Measurements from ENCODE around the gene ZNF573. TPM values are rescaled to one million over a fixed set of nuclear protein-coding genes. Genes with fewer than 3 reads are reported as not detected.

ZNF573 gene
- total and polyA plus RNA-seq, 9 of the 15 experiments (the other 6 are each of a cell fraction or from before 2014, with no cell fraction given) = 1.5 to 7.9 (median 4.3) TPM

DNA sequence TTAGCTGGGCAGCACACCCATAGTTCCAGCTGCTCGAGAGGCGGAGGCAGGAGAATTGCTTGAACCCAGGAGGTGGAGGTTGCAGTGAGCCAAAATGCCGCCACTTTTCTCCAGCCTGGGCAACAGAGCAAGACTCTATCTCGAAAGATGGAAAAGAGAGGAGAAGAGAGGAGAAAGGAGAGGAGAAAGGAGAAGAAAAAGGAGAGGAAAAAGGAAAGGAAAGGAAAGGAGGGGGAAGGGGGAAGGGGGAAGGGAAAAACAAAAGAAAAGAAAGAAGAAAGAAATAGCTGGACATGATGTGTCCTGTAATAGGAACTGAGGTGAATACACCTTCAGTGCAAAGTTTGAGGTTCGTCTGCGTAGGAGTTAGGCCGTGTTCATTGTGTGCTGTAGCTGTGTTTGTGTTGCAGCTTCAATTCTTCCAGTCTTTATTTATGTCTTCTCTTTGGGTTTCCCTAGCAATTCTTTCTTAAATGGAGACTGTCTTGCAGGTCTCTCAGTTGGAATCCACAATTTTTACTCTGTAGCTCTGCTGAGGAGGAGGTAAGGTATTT is 73.3 kb downstream of the ZNF573 start (continued):
- TF ChIP-seq RBBP5 (IDR thresholded peaks at IDR 0.05; ENCODE audit: borderline replicate concordance, insufficient read depth, low read length, poor library complexity, severe bottlenecking) (no peak), MEF2D (tag; conservative IDR thresholded peaks at IDR 0.05; ENCODE audit: low read depth) (no peak), IFI16 (CRISPR knock-in tag; IDR thresholded peaks at IDR 0.05) (no peak)
- TF ChIP-seq, protein P1, sequence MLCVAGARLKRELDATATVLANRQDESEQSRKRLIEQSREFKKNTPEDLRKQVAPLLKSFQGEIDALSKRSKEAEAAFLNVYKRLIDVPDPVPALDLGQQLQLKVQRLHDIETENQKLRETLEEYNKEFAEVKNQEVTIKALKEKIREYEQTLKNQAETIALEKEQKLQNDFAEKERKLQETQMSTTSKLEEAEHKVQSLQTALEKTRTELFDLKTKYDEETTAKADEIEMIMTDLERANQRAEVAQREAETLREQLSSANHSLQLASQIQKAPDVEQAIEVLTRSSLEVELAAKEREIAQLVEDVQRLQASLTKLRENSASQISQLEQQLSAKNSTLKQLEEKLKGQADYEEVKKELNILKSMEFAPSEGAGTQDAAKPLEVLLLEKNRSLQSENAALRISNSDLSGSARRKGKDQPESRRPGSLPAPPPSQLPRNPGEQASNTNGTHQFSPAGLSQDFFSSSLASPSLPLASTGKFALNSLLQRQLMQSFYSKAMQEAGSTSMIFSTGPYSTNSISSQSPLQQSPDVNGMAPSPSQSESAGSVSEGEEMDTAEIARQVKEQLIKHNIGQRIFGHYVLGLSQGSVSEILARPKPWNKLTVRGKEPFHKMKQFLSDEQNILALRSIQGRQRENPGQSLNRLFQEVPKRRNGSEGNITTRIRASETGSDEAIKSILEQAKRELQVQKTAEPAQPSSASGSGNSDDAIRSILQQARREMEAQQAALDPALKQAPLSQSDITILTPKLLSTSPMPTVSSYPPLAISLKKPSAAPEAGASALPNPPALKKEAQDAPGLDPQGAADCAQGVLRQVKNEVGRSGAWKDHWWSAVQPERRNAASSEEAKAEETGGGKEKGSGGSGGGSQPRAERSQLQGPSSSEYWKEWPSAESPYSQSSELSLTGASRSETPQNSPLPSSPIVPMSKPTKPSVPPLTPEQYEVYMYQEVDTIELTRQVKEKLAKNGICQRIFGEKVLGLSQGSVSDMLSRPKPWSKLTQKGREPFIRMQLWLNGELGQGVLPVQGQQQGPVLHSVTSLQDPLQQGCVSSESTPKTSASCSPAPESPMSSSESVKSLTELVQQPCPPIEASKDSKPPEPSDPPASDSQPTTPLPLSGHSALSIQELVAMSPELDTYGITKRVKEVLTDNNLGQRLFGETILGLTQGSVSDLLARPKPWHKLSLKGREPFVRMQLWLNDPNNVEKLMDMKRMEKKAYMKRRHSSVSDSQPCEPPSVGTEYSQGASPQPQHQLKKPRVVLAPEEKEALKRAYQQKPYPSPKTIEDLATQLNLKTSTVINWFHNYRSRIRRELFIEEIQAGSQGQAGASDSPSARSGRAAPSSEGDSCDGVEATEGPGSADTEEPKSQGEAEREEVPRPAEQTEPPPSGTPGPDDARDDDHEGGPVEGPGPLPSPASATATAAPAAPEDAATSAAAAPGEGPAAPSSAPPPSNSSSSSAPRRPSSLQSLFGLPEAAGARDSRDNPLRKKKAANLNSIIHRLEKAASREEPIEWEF (CRISPR knock-in tag; IDR thresholded peaks at IDR 0.05) = no peak

DNA sequence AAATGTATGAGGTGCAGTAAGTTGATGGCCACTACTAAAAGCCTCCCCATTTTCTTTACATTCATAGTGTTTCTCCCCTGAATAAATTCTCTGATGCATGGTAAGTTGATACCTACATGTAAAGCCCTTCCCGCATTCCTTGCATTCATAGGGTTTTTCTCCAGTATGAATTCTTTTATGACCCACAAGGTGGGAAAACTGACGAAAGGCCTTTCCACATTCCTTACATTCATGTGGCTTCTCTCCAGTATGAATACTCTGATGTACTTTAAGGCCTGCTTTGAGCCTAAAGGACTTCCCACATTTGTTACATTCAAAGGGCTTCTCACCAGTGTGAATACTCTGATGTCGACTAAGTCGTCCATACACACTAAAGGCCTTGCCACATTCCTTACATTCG is 80.3 kb downstream of the ZNF573 start:
- intact Hi-C loops (cut with micrococcal nuclease) = no loop called here
- H3K4me3 ChIP-seq = no peak overlapping the region
- no peak for DNase-seq (ENCODE audit: extremely low read depth in 1 of 4, low spot score in 3 of 4)
- no peak overlapping the region for H2AFZ ChIP-seq (ENCODE audit: low read depth, low read length)
- H3K4me1 ChIP-seq (replicated peaks in 1 of 2; ENCODE audit: control insufficient read depth in 2 of 2, insufficient read depth in 2 of 2, low read length in 2 of 2) = no peaks in the 10 kb centered on the region
- ChIA-PET CTCF (ENCODE audit: low intra/inter-chr PET ratio) (no interaction called here), POLR2A (no interaction called here)
- peaks cover 4% of the 10 kb centered on the region; the same call in 2 of the 3 replicates for H3K36me3 ChIP-seq (ENCODE audit: control insufficient read depth, insufficient read depth, low read length)
- no peak overlapping the region for H3K27ac ChIP-seq (ENCODE audit: extremely low read depth, low read depth, low read length)
- ATAC-seq = no peak
- no peak for FAIRE-seq
- no TSS peak for BruUV-seq (replicated peaks)
- in situ Hi-C loops (cut with MboI) = no loop called here
- H3K4me2 ChIP-seq (ENCODE audit: insufficient read depth, low read length) = no peak overlapping the region
- H3K27me3 ChIP-seq (ENCODE audit: control insufficient read depth in 2 of 2, insufficient read depth in 2 of 2, low read length in 2 of 2) = no peaks in the 10 kb centered on the region
- no peaks in the 10 kb centered on the region for H3K79me2 ChIP-seq (ENCODE audit: control insufficient read depth, insufficient read depth, low read length)
- no peaks in the 10 kb centered on the region for H3K9me1 ChIP-seq (ENCODE audit: control insufficient read depth, insufficient read depth, low read length)
- no peak for TF ChIP-seq SMARCE1 (IDR thresholded peaks at IDR 0.05)
- no peak for TF ChIP-seq KLF1 (tag; IDR thresholded peaks at IDR 0.05)
- TF ChIP-seq, protein P2, sequence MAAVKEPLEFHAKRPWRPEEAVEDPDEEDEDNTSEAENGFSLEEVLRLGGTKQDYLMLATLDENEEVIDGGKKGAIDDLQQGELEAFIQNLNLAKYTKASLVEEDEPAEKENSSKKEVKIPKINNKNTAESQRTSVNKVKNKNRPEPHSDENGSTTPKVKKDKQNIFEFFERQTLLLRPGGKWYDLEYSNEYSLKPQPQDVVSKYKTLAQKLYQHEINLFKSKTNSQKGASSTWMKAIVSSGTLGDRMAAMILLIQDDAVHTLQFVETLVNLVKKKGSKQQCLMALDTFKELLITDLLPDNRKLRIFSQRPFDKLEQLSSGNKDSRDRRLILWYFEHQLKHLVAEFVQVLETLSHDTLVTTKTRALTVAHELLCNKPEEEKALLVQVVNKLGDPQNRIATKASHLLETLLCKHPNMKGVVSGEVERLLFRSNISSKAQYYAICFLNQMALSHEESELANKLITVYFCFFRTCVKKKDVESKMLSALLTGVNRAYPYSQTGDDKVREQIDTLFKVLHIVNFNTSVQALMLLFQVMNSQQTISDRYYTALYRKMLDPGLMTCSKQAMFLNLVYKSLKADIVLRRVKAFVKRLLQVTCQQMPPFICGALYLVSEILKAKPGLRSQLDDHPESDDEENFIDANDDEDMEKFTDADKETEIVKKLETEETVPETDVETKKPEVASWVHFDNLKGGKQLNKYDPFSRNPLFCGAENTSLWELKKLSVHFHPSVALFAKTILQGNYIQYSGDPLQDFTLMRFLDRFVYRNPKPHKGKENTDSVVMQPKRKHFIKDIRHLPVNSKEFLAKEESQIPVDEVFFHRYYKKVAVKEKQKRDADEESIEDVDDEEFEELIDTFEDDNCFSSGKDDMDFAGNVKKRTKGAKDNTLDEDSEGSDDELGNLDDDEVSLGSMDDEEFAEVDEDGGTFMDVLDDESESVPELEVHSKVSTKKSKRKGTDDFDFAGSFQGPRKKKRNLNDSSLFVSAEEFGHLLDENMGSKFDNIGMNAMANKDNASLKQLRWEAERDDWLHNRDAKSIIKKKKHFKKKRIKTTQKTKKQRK (IDR thresholded peaks at IDR 0.05; ENCODE audit: borderline replicate concordance, low read depth, low read length) = no peak
- TF ChIP-seq MAZ (CRISPR knock-in tag; conservative IDR thresholded peaks at IDR 0.05 in 1 of 2, IDR thresholded peaks at IDR 0.05 in 1 of 2) = no peak
- no peak for TF ChIP-seq BRCA1 (IDR thresholded peaks at IDR 0.05)
- no peak for TF ChIP-seq BRCA1 (CRISPR knock-in tag; IDR thresholded peaks at IDR 0.05)
- H3K9ac ChIP-seq (ENCODE audit: insufficient read depth in 1 of 2, low read depth in 2 of 2, low read length in 2 of 2) = no peak overlapping the region
- WGBS (ENCODE audit: insufficient coverage, low coverage, missing lambda C conversion rate) = 52% methylated on average over 5 of the region's 5 CpGs
- no peaks in the 10 kb centered on the region for H4K20me1 ChIP-seq (replicated peaks; ENCODE audit: control insufficient read depth, insufficient read depth, low read length)
- peaks cover 1% of the 10 kb centered on the region; the same call in 1 of the 2 replicates for H3K9me3 ChIP-seq (replicated peaks; ENCODE audit: control insufficient read depth, insufficient read depth, low read depth, low read length)

Data from K562 (cell line).